Nephron (organoid): Measurements from ENCODE around the gene PARVA.
"Not testable (repeated sequence)": the region's sequence is repeated elsewhere in the genome, so short reads cannot be mapped to it uniquely, and the experiment has no call there.

ENCODE experiments used
- H3K27ac Mint-ChIP-seq, 3 experiments: 2 replicates each; pipeline ENCODE4 v1.8.0; 2020; ENCODE audit warnings: mixed read lengths in 3 of 3, mild to moderate bottlenecking in 2 of 3, moderate library complexity in 1 of 3
- H3K27me3 Mint-ChIP-seq: 2 replicates; pipeline ENCODE4 v1.8.0; 2021; ENCODE audit warnings: low read depth, mild to moderate bottlenecking, moderate library complexity, mixed read lengths
- H3K36me3 Mint-ChIP-seq: 2 replicates; pipeline ENCODE4 v1.8.0; 2020; ENCODE audit warnings: low read depth, mixed read lengths
- H3K4me1 Mint-ChIP-seq: 2 replicates; pipeline ENCODE4 v1.8.0; 2020; ENCODE audit warnings: mixed read lengths
- H3K4me3 Mint-ChIP-seq, 3 experiments: 2 replicates each; pipeline ENCODE4 v1.8.0; 2020; ENCODE audit warnings: mild to moderate bottlenecking in 3 of 3, mixed read lengths in 3 of 3, moderate library complexity in 2 of 3
- H3K9me3 Mint-ChIP-seq: 2 replicates; pipeline ENCODE4 v1.8.0; 2020; ENCODE audit warnings: mixed read lengths
- CTCF ChIP-seq, 3 experiments: fragments of 200-600 bp; sonication (generic); IDR thresholded peaks; one replicate each; pipeline ENCODE4 v1.5.0; 2021; ENCODE audit warnings: antibody characterized with exemption in 3 of 3; ENCODE audit not compliant: unreplicated experiment in 3 of 3

Gene PARVA

DNA sequence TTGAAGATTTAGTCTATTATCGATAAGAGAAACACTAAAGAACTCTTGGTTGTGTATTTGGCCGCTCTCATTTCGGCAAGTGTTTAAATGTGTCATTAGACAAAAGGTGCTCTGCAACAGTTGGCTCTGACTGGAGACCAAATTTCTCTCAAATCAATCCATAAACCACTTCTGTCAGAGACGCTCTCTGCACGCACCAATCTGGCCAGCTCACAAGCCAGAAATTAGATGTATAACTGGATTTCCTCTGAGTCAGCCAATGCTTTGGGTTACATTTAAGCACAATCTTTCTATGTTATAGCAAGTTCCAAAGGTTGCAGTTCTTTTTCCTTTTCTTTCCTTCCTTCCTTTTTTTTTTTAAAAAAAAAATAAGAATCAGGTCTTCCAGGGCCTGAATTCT, 17.6 kb upstream of the PARVA start:
- Mint-ChIP-seq H3K36me3 (no peaks in the 10 kb centered on the region), H3K27ac (peak overlapping the region; percentile 59 to 87 (median 76)), H3K4me3 (no peak overlapping the region), H3K9me3 (no peaks in the 10 kb centered on the region), H3K27me3 (peaks cover 7% of the 10 kb centered on the region), H3K4me1 (peaks cover 44% of the 10 kb centered on the region)
- no peak for TF ChIP-seq CTCF (IDR thresholded peaks at IDR 0.05; ENCODE audit: unreplicated experiment in 3 of 3)

DNA sequence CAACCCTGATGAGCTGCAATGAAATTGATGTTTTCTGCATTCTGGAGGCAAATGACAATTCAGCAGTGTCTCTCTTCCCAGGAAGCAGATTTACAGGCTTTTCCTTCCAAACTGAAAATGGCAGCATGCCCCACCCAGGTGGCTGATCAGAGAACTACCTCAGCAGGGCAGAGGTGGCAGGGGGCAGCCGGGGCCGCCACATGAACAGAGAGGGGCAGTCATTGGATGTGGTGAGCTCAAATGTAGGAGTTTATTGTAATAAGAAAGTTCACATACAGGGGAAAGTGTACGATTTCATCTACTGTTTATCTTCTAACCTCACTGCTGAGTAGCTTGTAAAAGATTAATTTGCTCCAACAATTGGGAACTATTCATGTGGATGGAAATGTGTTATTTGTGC, 15.7 kb upstream of the PARVA start:
- Mint-ChIP-seq H3K4me3 (no peak overlapping the region), H3K27ac (peak overlapping the region in 2 of 3 experiments; percentile 42 to 66), H3K9me3 (no peaks in the 10 kb centered on the region), H3K36me3 (no peaks in the 10 kb centered on the region), H3K4me1 (peaks cover 44% of the 10 kb centered on the region), H3K27me3 (peaks cover 3% of the 10 kb centered on the region)
- TF ChIP-seq CTCF (IDR thresholded peaks at IDR 0.05; ENCODE audit: unreplicated experiment in 3 of 3), result no peak

- Mint-ChIP-seq H3K9me3 (peaks cover 5% of the 10 kb centered on the region), H3K27me3 (peaks cover 3% of the 10 kb centered on the region)
Observed at GRCh38 chr11:12362857-12363256, 14.5 kb upstream of the PARVA start.

GRCh38 chr11:12363373-12363772, 14.0 kb upstream of the PARVA start:
- TF ChIP-seq CTCF (IDR thresholded peaks at IDR 0.05; ENCODE audit: unreplicated experiment in 3 of 3), result no peak
- H3K4me3 Mint-ChIP-seq, result no peak overlapping the region
- peak overlapping the region in 2 of 3 experiments; percentile 11 to 42 for H3K27ac Mint-ChIP-seq
- peaks cover 5% of the 10 kb centered on the region for H3K9me3 Mint-ChIP-seq
- no peaks in the 10 kb centered on the region for H3K36me3 Mint-ChIP-seq
- H3K4me1 Mint-ChIP-seq, result peaks cover 42% of the 10 kb centered on the region
- peaks cover 3% of the 10 kb centered on the region for H3K27me3 Mint-ChIP-seq

More at GRCh38 chr11:12362857-12363256, 14.5 kb upstream of the PARVA start:
- Mint-ChIP-seq H3K36me3 (no peaks in the 10 kb centered on the region), H3K4me1 (peaks cover 44% of the 10 kb centered on the region), H3K4me3 (no peak overlapping the region), H3K27ac (peak overlapping the region in 2 of 3 experiments; percentile 11 to 42)
- TF ChIP-seq CTCF (IDR thresholded peaks at IDR 0.05; ENCODE audit: unreplicated experiment in 3 of 3), result no peak

GRCh38 chr11:12365965-12366575, 11.3 kb upstream of the PARVA start:
- Mint-ChIP-seq H3K9me3 (peaks cover 12% of the 10 kb centered on the region), H3K4me1 (peaks cover 24% of the 10 kb centered on the region)
- not testable (repeated sequence) for H3K4me3 Mint-ChIP-seq

GRCh38 chr11:12367057-12367456, 10.3 kb upstream of the PARVA start:
- H3K4me3 Mint-ChIP-seq, H3K27me3 Mint-ChIP-seq, H3K27ac Mint-ChIP-seq, H3K36me3 Mint-ChIP-seq: not testable (repeated sequence)
- peaks cover 15% of the 10 kb centered on the region for H3K9me3 Mint-ChIP-seq
- H3K4me1 Mint-ChIP-seq, result peaks cover 14% of the 10 kb centered on the region

More at GRCh38 chr11:12365965-12366575, 11.3 kb upstream of the PARVA start:
- H3K36me3 Mint-ChIP-seq, H3K27me3 Mint-ChIP-seq: not testable (repeated sequence)
- peak overlapping the region in 1 of 3 experiments; percentile 30 for H3K27ac Mint-ChIP-seq

DNA sequence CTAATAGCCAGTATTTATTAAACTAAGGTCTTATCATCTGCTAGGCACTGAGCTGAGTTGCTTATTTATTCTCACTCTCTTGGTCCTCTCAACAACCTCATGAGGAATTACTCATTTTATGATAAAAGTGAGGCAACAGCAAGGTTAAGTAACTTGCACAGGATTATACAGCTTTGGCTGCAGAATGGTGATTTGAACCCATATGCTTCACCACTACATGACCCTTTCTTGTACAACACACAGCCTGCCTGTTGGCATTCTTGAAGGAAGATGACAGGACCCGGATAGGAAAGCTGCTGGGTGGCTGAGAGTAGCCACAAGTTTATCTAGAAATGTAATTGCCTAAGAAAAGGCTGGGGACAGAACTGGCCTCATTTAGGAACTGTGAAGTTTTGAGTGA, 5.3 kb upstream of the PARVA start:
- no peak overlapping the region for H3K4me3 Mint-ChIP-seq
- H3K4me1 Mint-ChIP-seq, result peaks cover 20% of the 10 kb centered on the region
- H3K27ac Mint-ChIP-seq, result no peak overlapping the region
- no peaks in the 10 kb centered on the region for H3K36me3 Mint-ChIP-seq
- no peak for TF ChIP-seq CTCF (IDR thresholded peaks at IDR 0.05; ENCODE audit: unreplicated experiment in 3 of 3)
- H3K9me3 Mint-ChIP-seq, result peaks cover 12% of the 10 kb centered on the region
- no peaks in the 10 kb centered on the region for H3K27me3 Mint-ChIP-seq
